ENCODE measurements around the gene FUCA2. TPM values are rescaled to one million over a fixed set of nuclear protein-coding genes. Genes with fewer than 3 reads are reported as not detected.

FUCA2 gene
- polyA plus RNA-seq, 4 donors = 22.8 to 173 (median 43.7) TPM

DNA sequence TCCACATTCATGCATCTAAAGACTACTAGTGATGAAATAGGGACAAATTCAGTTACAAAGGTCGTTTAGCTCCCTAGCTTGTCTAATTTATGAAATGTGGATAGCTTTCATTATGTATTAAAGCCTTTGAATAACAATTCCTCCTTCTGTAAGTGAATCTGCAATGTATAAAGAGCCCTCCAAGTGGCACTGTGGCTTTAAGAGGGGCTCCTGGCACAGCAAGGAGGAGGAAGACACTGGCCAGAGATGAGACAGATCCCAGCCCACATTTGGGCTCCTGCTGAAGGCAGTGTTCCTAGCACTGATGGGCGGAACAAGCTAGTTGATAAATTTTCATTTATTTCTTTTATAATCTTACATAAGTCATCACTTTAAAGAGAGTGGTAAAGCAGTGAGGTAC is 17.6 kb upstream of the FUCA2 start:
- FAIRE-seq (no peak), DNase-seq (no peak)
- WGBS, 3 donors = 54 to 66% (median 61%) methylated on average over 2 of the region's 2 CpGs
- Histone ChIP-seq H3K4me1 (ENCODE audit: control insufficient read depth in 3 of 3, insufficient read depth in 2 of 3, low read depth in 1 of 3, low read length in 2 of 3) (peaks cover 0 to 20% (median 2%) of the 10 kb centered on the region in 3 donors), H3K4me3 (ENCODE audit: low read depth in 1 of 3, low read length in 3 of 3) (no peak overlapping the region), H3K9me3 (ENCODE audit: control insufficient read depth in 2 of 2, insufficient read depth in 1 of 2, low read depth in 1 of 2, low read length in 1 of 2) (no peaks in the 10 kb centered on the region), H3K27ac (ENCODE audit: low read depth in 1 of 3, low read length in 2 of 3) (no peak overlapping the region), H3K36me3 (ENCODE audit: control insufficient read depth in 3 of 3, insufficient read depth in 2 of 3, low read depth in 1 of 3, low read length in 3 of 3) (no peaks in the 10 kb centered on the region), H3K27me3 (ENCODE audit: control insufficient read depth in 3 of 3, insufficient read depth in 3 of 3, low read length in 3 of 3) (no peaks in the 10 kb centered on the region)

DNA sequence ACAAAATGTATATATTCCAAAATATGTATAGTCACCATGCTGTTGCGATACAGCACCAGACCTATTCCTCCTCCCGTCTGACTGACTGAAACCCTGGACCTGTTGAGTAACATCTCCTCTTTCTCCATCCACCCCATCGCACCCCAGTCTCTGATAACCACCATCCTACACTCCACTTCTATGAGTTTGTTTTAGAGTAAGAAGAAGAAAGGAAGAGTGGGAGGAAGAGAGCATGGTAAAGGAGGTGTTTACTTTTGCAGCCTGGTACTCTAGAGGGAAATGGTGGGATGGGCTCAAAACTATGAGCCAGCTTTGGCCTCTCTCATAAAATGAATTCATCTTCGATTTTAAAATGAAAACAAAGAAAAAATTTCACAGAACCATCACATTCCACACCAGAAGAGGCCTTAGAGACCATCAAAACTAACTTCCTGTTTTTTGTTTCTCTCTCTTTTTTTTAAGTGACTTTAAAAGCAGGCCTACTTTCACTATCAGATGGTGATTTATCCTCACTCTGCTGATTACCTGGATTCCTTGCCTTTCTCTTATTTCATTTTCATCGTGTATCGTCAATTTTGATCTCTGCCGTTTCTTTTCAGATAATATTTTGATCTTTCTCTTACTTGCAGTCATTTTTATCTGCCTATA is 16.8 kb upstream of the FUCA2 start:
- no peak for FAIRE-seq
- H3K36me3 ChIP-seq (ENCODE audit: control insufficient read depth in 3 of 3, insufficient read depth in 2 of 3, low read depth in 1 of 3, low read length in 3 of 3) = no peaks in the 10 kb centered on the region
- H3K4me1 ChIP-seq (ENCODE audit: control insufficient read depth in 3 of 3, insufficient read depth in 2 of 3, low read depth in 1 of 3, low read length in 2 of 3) = peaks cover 0 to 20% (median 2%) of the 10 kb centered on the region in 3 donors
- no peaks in the 10 kb centered on the region for H3K27me3 ChIP-seq (ENCODE audit: control insufficient read depth in 3 of 3, insufficient read depth in 3 of 3, low read length in 3 of 3)
- no peak overlapping the region for H3K27ac ChIP-seq (ENCODE audit: low read depth in 1 of 3, low read length in 2 of 3)
- DNase-seq = no peak
- 72 to 88% (median 76%) methylated on average over 7 of the region's 7 CpGs for WGBS, 3 donors
- H3K9me3 ChIP-seq (ENCODE audit: control insufficient read depth in 2 of 2, insufficient read depth in 1 of 2, low read depth in 1 of 2, low read length in 1 of 2) = no peaks in the 10 kb centered on the region
- no peak overlapping the region for H3K4me3 ChIP-seq (ENCODE audit: low read depth in 1 of 3, low read length in 3 of 3)

DNA sequence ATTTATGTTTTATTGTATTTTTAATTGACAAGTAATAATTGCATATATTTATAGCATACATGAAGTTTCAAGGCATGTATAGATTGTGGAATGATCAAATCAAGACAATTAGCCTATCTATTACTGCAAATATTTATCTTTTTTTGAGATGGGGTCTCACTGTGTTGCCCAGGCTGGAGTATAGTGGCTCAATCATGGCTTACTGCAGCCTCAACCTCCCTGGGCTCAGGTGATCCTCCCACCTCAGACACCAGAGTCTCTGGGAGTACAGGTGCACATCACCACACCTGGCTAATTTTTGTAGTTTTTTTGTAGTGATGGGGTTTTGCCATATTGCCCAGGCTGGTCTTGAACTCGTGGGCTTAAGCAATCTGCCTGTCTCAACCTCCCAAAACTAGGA is 16.2 kb upstream of the FUCA2 start:
- Histone ChIP-seq H3K4me3 (ENCODE audit: low read depth in 1 of 3, low read length in 3 of 3) (no peak overlapping the region), H3K4me1 (ENCODE audit: control insufficient read depth in 3 of 3, insufficient read depth in 2 of 3, low read depth in 1 of 3, low read length in 2 of 3) (peaks cover 0 to 18% (median 2%) of the 10 kb centered on the region in 3 donors), H3K36me3 (ENCODE audit: control insufficient read depth in 3 of 3, insufficient read depth in 2 of 3, low read depth in 1 of 3, low read length in 3 of 3) (no peaks in the 10 kb centered on the region), H3K9me3 (ENCODE audit: control insufficient read depth in 2 of 2, insufficient read depth in 1 of 2, low read depth in 1 of 2, low read length in 1 of 2) (no peaks in the 10 kb centered on the region), H3K27me3 (ENCODE audit: control insufficient read depth in 3 of 3, insufficient read depth in 3 of 3, low read length in 3 of 3) (no peaks in the 10 kb centered on the region), H3K27ac (ENCODE audit: low read depth in 1 of 3, low read length in 2 of 3) (no peak overlapping the region)
- WGBS, 3 donors = 79 to 91% (median 90%) methylated on average over 1 of the region's 1 CpG
- FAIRE-seq (no peak), DNase-seq (no peak)

DNA sequence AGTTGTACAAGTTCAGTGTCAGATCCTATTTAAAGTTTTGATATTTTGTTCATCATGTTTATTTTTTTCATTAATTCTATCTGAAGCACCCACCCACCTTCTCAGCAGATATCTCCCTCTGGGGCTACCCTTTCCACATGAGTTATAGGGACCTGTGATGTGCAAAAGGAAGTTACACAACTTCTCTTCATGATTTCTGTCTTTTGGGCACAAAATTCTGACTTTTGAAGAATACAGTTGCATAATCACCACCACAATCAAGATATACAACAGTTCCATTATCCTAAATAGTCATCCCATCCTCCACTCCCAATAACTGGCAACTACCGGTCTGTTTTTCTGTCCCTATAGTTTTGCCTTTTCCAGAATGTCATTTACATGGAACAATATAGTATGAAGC is 13.8 kb upstream of the FUCA2 start:
- Histone ChIP-seq H3K9me3 (ENCODE audit: control insufficient read depth in 2 of 2, insufficient read depth in 1 of 2, low read depth in 1 of 2, low read length in 1 of 2) (peaks cover 0 to 3% of the 10 kb centered on the region in 2 donors), H3K4me3 (ENCODE audit: low read depth in 1 of 3, low read length in 3 of 3) (no peak overlapping the region), H3K4me1 (ENCODE audit: control insufficient read depth in 3 of 3, insufficient read depth in 2 of 3, low read depth in 1 of 3, low read length in 2 of 3) (peaks cover 0 to 5% (median 2%) of the 10 kb centered on the region in 3 donors), H3K27ac (ENCODE audit: low read depth in 1 of 3, low read length in 2 of 3) (no peak overlapping the region), H3K36me3 (ENCODE audit: control insufficient read depth in 3 of 3, insufficient read depth in 2 of 3, low read depth in 1 of 3, low read length in 3 of 3) (no peaks in the 10 kb centered on the region), H3K27me3 (ENCODE audit: control insufficient read depth in 3 of 3, insufficient read depth in 3 of 3, low read length in 3 of 3) (no peaks in the 10 kb centered on the region)
- DNase-seq (no peak), FAIRE-seq (no peak)
- 86 to 97% (median 92%) methylated on average over 1 of the region's 1 CpG for WGBS, 3 donors

DNA sequence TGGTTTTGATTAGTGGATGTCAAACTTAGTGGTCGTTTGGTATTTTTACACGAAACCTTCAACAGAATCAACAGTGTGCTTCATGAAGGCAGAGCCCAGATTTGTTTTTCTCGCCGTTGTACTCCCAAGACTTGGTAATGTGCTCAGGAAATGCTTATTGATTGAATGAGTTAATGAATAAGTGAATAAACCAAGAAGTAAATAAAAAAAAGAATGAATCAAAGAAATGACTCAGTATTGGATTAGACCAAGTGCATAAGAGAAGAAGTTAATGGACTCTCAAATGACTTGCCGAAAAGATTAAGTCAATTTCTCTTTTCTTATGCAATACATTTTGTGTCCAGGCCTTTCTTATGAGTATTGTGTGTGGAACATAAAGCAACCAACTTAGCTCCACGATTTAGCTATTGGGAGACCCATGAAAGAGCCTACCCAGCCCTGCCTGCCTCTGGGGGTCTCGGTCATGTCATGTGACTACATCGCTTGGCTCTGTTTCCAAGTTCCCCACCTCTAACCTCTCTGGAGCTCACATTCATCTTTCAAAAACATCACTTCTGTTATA is 10.6 kb upstream of the FUCA2 start:
- Histone ChIP-seq H3K4me1 (ENCODE audit: control insufficient read depth in 3 of 3, insufficient read depth in 2 of 3, low read depth in 1 of 3, low read length in 2 of 3) (peaks cover 0 to under 1% (median 0%) of the 10 kb centered on the region in 3 donors), H3K27me3 (ENCODE audit: control insufficient read depth in 3 of 3, insufficient read depth in 3 of 3, low read length in 3 of 3) (no peaks in the 10 kb centered on the region), H3K36me3 (ENCODE audit: control insufficient read depth in 3 of 3, insufficient read depth in 2 of 3, low read depth in 1 of 3, low read length in 3 of 3) (no peaks in the 10 kb centered on the region), H3K9me3 (ENCODE audit: control insufficient read depth in 2 of 2, insufficient read depth in 1 of 2, low read depth in 1 of 2, low read length in 1 of 2) (peaks cover 0 to 6% of the 10 kb centered on the region in 2 donors), H3K4me3 (ENCODE audit: low read depth in 1 of 3, low read length in 3 of 3) (no peak overlapping the region), H3K27ac (ENCODE audit: low read depth in 1 of 3, low read length in 2 of 3) (no peak overlapping the region)
- WGBS, 3 donors = 62 to 84% (median 82%) methylated on average over 8 of the region's 8 CpGs
- no peak for FAIRE-seq
- peak in 1 of 2 donors; percentile 40 for DNase-seq

DNA sequence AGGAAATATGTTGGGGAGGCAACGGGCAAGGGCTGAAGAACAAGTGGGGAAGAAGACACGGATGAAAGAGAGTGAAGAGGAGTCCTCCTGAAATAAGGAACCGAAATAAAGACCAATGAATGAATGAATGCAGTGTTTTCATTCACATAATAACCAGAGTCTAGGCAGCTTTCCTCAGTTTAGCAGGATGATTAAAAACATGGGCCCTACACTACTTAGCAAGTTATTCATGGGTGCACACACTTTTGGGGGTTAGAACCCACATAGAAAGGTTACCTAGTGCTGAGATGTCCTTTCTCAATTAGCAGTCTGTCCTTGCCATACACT is 5.9 kb upstream of the FUCA2 start:
- DNase-seq (no peak), FAIRE-seq (no peak)
- H3K9me3 ChIP-seq (ENCODE audit: control insufficient read depth in 2 of 2, insufficient read depth in 1 of 2, low read depth in 1 of 2, low read length in 1 of 2) = peaks cover 0 to 6% of the 10 kb centered on the region in 2 donors
- no peak overlapping the region for H3K4me3 ChIP-seq (ENCODE audit: low read depth in 1 of 3, low read length in 3 of 3)
- H3K4me1 ChIP-seq (ENCODE audit: control insufficient read depth in 3 of 3, insufficient read depth in 2 of 3, low read depth in 1 of 3, low read length in 2 of 3) = peaks cover 0 to 3% (median 0%) of the 10 kb centered on the region in 3 donors
- H3K27ac ChIP-seq (ENCODE audit: low read depth in 1 of 3, low read length in 2 of 3) = no peak overlapping the region
- no peaks in the 10 kb centered on the region for H3K36me3 ChIP-seq (ENCODE audit: control insufficient read depth in 3 of 3, insufficient read depth in 2 of 3, low read depth in 1 of 3, low read length in 3 of 3)
- WGBS, 3 donors = 53 to 57% (median 54%) methylated on average over 3 of the region's 3 CpGs
- no peaks in the 10 kb centered on the region for H3K27me3 ChIP-seq (ENCODE audit: control insufficient read depth in 3 of 3, insufficient read depth in 3 of 3, low read length in 3 of 3)

DNA sequence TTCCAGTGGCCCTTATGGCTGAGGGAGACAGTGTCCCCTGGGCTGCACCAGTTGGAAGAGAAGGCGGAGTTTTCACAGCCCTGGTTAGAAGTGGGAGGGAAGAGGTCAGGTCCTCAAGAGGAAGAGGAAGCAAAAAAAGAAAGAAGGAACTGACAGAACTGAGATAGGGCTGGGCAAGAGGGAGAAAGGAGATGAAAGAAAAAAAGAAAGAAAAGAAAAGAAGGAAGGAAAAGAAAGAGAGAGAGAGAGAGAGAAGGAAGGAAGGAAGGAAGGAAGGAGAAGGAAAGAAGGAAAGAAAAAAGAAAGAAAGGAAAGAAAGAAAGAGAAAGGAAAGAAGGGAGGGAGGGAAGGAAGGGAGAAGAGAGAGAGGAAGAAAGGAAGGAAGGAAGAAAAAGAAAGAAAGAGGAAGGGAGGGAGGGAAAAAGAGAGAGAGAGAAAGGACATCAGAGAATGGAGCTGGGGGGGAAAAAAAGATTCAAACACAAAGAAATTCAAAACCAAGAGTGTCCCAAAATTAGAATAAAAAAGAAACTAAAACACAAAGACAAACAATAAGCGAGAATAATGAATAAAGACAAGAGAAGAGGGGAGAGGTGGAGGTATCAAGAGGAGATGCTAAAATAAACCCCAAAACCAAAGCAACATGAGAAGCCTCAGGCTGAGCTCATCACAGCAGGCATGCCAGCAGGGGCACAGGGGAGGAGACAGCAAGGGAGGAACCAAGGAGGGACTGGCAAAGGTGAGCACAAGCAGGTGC is 5.3 kb upstream of the FUCA2 start:
- no peaks in the 10 kb centered on the region for H3K27me3 ChIP-seq (ENCODE audit: control insufficient read depth in 3 of 3, insufficient read depth in 3 of 3, low read length in 3 of 3)
- H3K9me3 ChIP-seq (ENCODE audit: control insufficient read depth in 2 of 2, insufficient read depth in 1 of 2, low read depth in 1 of 2, low read length in 1 of 2) = peaks cover 0 to 6% of the 10 kb centered on the region in 2 donors
- no peak for FAIRE-seq
- DNase-seq = no peak
- H3K27ac ChIP-seq (ENCODE audit: low read depth in 1 of 3, low read length in 2 of 3) = no peak overlapping the region
- H3K36me3 ChIP-seq (ENCODE audit: control insufficient read depth in 3 of 3, insufficient read depth in 2 of 3, low read depth in 1 of 3, low read length in 3 of 3) = no peaks in the 10 kb centered on the region
- H3K4me3 ChIP-seq (ENCODE audit: low read depth in 1 of 3, low read length in 3 of 3) = no peak overlapping the region
- WGBS, 3 donors = 71 to 82% (median 77%) methylated on average over 2 of the region's 2 CpGs
- H3K4me1 ChIP-seq (ENCODE audit: control insufficient read depth in 3 of 3, insufficient read depth in 2 of 3, low read depth in 1 of 3, low read length in 2 of 3) = peaks cover 0 to 7% (median 0%) of the 10 kb centered on the region in 3 donors

DNA sequence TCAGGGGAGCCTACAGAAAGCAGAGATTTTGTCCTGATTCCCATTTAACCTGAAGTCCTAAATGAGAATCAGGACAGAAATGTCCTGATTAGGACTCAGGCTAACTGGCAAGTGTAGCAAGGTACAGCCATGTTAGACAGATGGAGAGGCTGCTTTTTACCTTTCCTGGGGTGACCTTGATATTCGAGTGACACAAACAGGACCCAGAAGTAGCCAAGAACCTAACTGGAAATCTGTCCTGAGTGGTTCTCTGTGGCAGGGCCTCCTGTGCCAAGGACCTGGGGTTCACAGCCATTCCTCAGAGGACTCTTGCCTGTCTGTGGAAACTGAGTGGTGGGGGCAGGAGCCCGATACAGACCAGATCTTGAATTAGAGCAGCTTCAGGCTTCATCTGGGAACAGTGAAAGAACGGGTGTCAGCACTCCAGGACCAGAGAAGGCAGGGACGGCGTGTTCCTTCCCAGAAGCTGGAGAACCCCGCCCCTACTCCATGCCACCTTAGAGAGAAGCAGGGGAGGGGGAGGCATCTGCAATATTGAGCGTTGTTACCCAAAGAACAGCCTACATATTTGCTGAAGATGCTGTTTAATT is 4.3 kb upstream of the FUCA2 start:
- H3K9me3 ChIP-seq (ENCODE audit: control insufficient read depth in 2 of 2, insufficient read depth in 1 of 2, low read depth in 1 of 2, low read length in 1 of 2) = peaks cover 0 to 6% of the 10 kb centered on the region in 2 donors
- no peaks in the 10 kb centered on the region for H3K36me3 ChIP-seq (ENCODE audit: control insufficient read depth in 3 of 3, insufficient read depth in 2 of 3, low read depth in 1 of 3, low read length in 3 of 3)
- no peak for DNase-seq
- H3K27me3 ChIP-seq (ENCODE audit: control insufficient read depth in 3 of 3, insufficient read depth in 3 of 3, low read length in 3 of 3) = no peaks in the 10 kb centered on the region
- no peak overlapping the region for H3K4me3 ChIP-seq (ENCODE audit: low read depth in 1 of 3, low read length in 3 of 3)
- WGBS, 3 donors = 87 to 91% (median 87%) methylated on average over 7 of the region's 7 CpGs
- peaks cover 0 to 9% (median 0%) of the 10 kb centered on the region in 3 donors for H3K4me1 ChIP-seq (ENCODE audit: control insufficient read depth in 3 of 3, insufficient read depth in 2 of 3, low read depth in 1 of 3, low read length in 2 of 3)
- H3K27ac ChIP-seq (ENCODE audit: low read depth in 1 of 3, low read length in 2 of 3) = no peak overlapping the region
- no peak for FAIRE-seq

All from small intestine (tissue), 7 donors.